Stimulated activated naive CD8-positive, alpha-beta T cell treated with anti-CD3 and anti-CD28 coated beads, Interleukin-15, Interleukin-2, amounts not matched to agents 100 ng/mL and 50 ng/mL, for 24 hours (primary cell): Measurements from ENCODE around the gene SDR9C7.
"Not testable (repeated sequence)": the region's sequence is repeated elsewhere in the genome, so short reads cannot be mapped to it uniquely, and the experiment has no call there.

Experiments used
- H3K27ac Mint-ChIP-seq: one replicate; pipeline ENCODE4 v1.8.0; 2021; ENCODE audit warnings: mild to moderate bottlenecking, mixed read lengths
- H3K27me3 Mint-ChIP-seq: one replicate; pipeline ENCODE4 v1.8.0; 2021; ENCODE audit warnings: mixed read lengths
- H3K36me3 Mint-ChIP-seq: one replicate; pipeline ENCODE4 v1.8.0; 2021; ENCODE audit warnings: low read depth, mixed read lengths
- H3K4me1 Mint-ChIP-seq: one replicate; pipeline ENCODE4 v1.8.0; 2021; ENCODE audit warnings: low read depth, mixed read lengths
- H3K4me3 Mint-ChIP-seq: one replicate; pipeline ENCODE4 v1.8.0; 2021; ENCODE audit warnings: mild to moderate bottlenecking, mixed read lengths
- H3K9me3 Mint-ChIP-seq: one replicate; pipeline ENCODE4 v1.8.0; 2021; ENCODE audit warnings: mixed read lengths

SDR9C7 gene

GRCh38 chr12:56933826-56934625 is at the start of gene SDR9C7:
Gene SDR9C7 (minus strand): TSS chr12:56934408. CDS start chr12:56934261, 147 bp downstream.
- H3K27me3 Mint-ChIP-seq, result no peaks in the 10 kb centered on the region
- H3K27ac Mint-ChIP-seq, result no peak within 1 kb of the TSS
- no peaks in the 10 kb centered on the region for H3K36me3 Mint-ChIP-seq
- no peaks in the 10 kb centered on the region for H3K4me1 Mint-ChIP-seq
- H3K9me3 Mint-ChIP-seq, result no peaks in the 10 kb centered on the region
- no peak within 1 kb of the TSS for H3K4me3 Mint-ChIP-seq

- Mint-ChIP-seq H3K4me1 (no peaks in the 10 kb centered on the region), H3K36me3 (no peaks in the 10 kb centered on the region), H3K9me3 (no peaks in the 10 kb centered on the region), H3K27me3 (no peaks in the 10 kb centered on the region), H3K4me3 (no peak overlapping the region), H3K27ac (no peak overlapping the region)
Observed at GRCh38 chr12:56983386-56983785, 49.2 kb upstream of the SDR9C7 start.

GRCh38 chr12:56982578-56983236 is 48.5 kb upstream of the SDR9C7 start:
- not testable (repeated sequence) for H3K4me3 Mint-ChIP-seq, H3K27me3 Mint-ChIP-seq, H3K36me3 Mint-ChIP-seq, H3K27ac Mint-ChIP-seq, H3K9me3 Mint-ChIP-seq, H3K4me1 Mint-ChIP-seq

- no peaks in the 10 kb centered on the region for H3K36me3 Mint-ChIP-seq
- H3K27me3 Mint-ChIP-seq, result no peaks in the 10 kb centered on the region
- H3K27ac Mint-ChIP-seq, result no peak overlapping the region
- H3K4me1 Mint-ChIP-seq, result no peaks in the 10 kb centered on the region
- H3K4me3 Mint-ChIP-seq, result no peak overlapping the region
- H3K9me3 Mint-ChIP-seq, result no peaks in the 10 kb centered on the region
Observed at GRCh38 chr12:56980941-56981530, 46.8 kb upstream of the SDR9C7 start.

- Mint-ChIP-seq H3K27ac (no peak overlapping the region), H3K4me3 (no peak overlapping the region), H3K4me1 (no peaks in the 10 kb centered on the region), H3K27me3 (no peaks in the 10 kb centered on the region), H3K9me3 (no peaks in the 10 kb centered on the region), H3K36me3 (no peaks in the 10 kb centered on the region)
Observed at GRCh38 chr12:56980268-56980667, 46.1 kb upstream of the SDR9C7 start.

GRCh38 chr12:56979628-56980027 is 45.4 kb upstream of the SDR9C7 start:
- Mint-ChIP-seq H3K4me1 (no peaks in the 10 kb centered on the region), H3K4me3 (no peak overlapping the region), H3K27ac (no peak overlapping the region), H3K9me3 (no peaks in the 10 kb centered on the region), H3K36me3 (no peaks in the 10 kb centered on the region), H3K27me3 (no peaks in the 10 kb centered on the region)

GRCh38 chr12:56978397-56979138 is 44.4 kb upstream of the SDR9C7 start:
- H3K9me3 Mint-ChIP-seq, result no peaks in the 10 kb centered on the region
- no peak overlapping the region for H3K4me3 Mint-ChIP-seq
- no peaks in the 10 kb centered on the region for H3K4me1 Mint-ChIP-seq
- no peak overlapping the region for H3K27ac Mint-ChIP-seq
- no peaks in the 10 kb centered on the region for H3K36me3 Mint-ChIP-seq
- H3K27me3 Mint-ChIP-seq, result no peaks in the 10 kb centered on the region

GRCh38 chr12:56977361-56977760 is 43.2 kb upstream of the SDR9C7 start:
- H3K4me1 Mint-ChIP-seq, H3K27ac Mint-ChIP-seq, H3K27me3 Mint-ChIP-seq, H3K9me3 Mint-ChIP-seq, H3K36me3 Mint-ChIP-seq, H3K4me3 Mint-ChIP-seq: not testable (repeated sequence)

- not testable (repeated sequence) for H3K4me3 Mint-ChIP-seq, H3K4me1 Mint-ChIP-seq, H3K9me3 Mint-ChIP-seq, H3K27me3 Mint-ChIP-seq, H3K36me3 Mint-ChIP-seq, H3K27ac Mint-ChIP-seq
Observed at GRCh38 chr12:56974224-56974623, 40.0 kb upstream of the SDR9C7 start.

GRCh38 chr12:56968910-56969309 is 34.7 kb upstream of the SDR9C7 start:
- not testable (repeated sequence) for H3K9me3 Mint-ChIP-seq, H3K4me3 Mint-ChIP-seq, H3K27me3 Mint-ChIP-seq, H3K36me3 Mint-ChIP-seq, H3K27ac Mint-ChIP-seq, H3K4me1 Mint-ChIP-seq

GRCh38 chr12:56965997-56966642 is 31.9 kb upstream of the SDR9C7 start:
- H3K36me3 Mint-ChIP-seq, H3K27me3 Mint-ChIP-seq, H3K4me1 Mint-ChIP-seq, H3K4me3 Mint-ChIP-seq, H3K27ac Mint-ChIP-seq, H3K9me3 Mint-ChIP-seq: not testable (repeated sequence)

GRCh38 chr12:56965124-56965523 is 30.9 kb upstream of the SDR9C7 start:
- H3K4me3 Mint-ChIP-seq, H3K27me3 Mint-ChIP-seq, H3K27ac Mint-ChIP-seq, H3K4me1 Mint-ChIP-seq, H3K9me3 Mint-ChIP-seq, H3K36me3 Mint-ChIP-seq: not testable (repeated sequence)

- not testable (repeated sequence) for H3K27me3 Mint-ChIP-seq, H3K4me3 Mint-ChIP-seq, H3K27ac Mint-ChIP-seq, H3K9me3 Mint-ChIP-seq, H3K36me3 Mint-ChIP-seq, H3K4me1 Mint-ChIP-seq
Observed at GRCh38 chr12:56963557-56963956, 29.3 kb upstream of the SDR9C7 start.

- not testable (repeated sequence) for H3K9me3 Mint-ChIP-seq, H3K4me1 Mint-ChIP-seq, H3K4me3 Mint-ChIP-seq, H3K27me3 Mint-ChIP-seq, H3K36me3 Mint-ChIP-seq, H3K27ac Mint-ChIP-seq
Observed at GRCh38 chr12:56962247-56962646, 28.0 kb upstream of the SDR9C7 start.

GRCh38 chr12:56958422-56958821 is 24.2 kb upstream of the SDR9C7 start:
- no peaks in the 10 kb centered on the region for H3K9me3 Mint-ChIP-seq
- H3K27ac Mint-ChIP-seq, result no peak overlapping the region
- peaks cover 3% of the 10 kb centered on the region for H3K27me3 Mint-ChIP-seq
- H3K36me3 Mint-ChIP-seq, result no peaks in the 10 kb centered on the region
- H3K4me3 Mint-ChIP-seq, result no peak overlapping the region
- H3K4me1 Mint-ChIP-seq, result no peaks in the 10 kb centered on the region
